ENCODE measurements around the gene DHRSX.

DNA sequence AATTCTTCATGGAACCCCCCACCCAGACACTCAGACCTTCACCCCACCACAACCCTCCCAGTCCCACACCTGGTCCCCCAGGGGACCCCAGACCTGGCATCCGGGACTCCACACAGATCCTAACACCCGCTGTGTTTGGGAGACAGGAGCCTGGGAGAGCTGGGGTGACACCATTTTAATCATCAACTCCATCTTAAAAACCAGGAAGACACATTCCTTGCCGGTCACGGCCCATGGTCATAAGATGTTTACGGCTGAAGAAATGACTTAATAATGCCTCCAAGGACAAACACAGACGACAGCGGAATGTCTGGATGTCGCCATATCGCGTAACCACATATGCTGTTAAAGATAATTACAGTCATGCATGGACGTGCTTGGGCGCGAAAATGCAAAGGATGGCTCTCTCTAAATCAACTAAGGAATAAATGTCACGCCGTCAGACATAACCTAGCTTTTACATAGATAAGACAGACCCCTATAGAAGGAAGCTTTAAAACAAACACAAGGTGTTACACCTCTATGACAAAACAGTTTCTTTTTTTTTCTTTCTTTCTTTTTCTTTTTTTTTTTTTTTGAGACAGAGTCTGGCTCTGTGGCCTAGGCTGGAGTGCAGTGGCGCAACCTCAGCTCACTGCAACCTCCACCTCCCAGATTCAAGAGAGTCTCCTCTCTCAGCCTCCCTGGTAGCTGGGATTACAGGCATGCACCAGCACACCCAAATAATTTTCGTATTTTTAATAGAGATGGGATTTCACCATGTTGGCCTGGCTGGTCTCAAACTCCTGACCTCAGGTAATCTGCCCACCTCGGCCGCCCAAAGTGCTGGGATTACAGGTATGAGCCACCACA, 2.1 kb upstream of the DHRSX start:
- TF ChIP-seq, protein P1, sequence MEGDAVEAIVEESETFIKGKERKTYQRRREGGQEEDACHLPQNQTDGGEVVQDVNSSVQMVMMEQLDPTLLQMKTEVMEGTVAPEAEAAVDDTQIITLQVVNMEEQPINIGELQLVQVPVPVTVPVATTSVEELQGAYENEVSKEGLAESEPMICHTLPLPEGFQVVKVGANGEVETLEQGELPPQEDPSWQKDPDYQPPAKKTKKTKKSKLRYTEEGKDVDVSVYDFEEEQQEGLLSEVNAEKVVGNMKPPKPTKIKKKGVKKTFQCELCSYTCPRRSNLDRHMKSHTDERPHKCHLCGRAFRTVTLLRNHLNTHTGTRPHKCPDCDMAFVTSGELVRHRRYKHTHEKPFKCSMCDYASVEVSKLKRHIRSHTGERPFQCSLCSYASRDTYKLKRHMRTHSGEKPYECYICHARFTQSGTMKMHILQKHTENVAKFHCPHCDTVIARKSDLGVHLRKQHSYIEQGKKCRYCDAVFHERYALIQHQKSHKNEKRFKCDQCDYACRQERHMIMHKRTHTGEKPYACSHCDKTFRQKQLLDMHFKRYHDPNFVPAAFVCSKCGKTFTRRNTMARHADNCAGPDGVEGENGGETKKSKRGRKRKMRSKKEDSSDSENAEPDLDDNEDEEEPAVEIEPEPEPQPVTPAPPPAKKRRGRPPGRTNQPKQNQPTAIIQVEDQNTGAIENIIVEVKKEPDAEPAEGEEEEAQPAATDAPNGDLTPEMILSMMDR (IDR thresholded peaks at IDR 0.05; ENCODE audit: poor library complexity, severe bottlenecking), result no peak
- TF ChIP-seq EP300 (conservative IDR thresholded peaks at IDR 0.05; ENCODE audit: poor library complexity, severe bottlenecking), result no peak
- TF ChIP-seq, protein P2, sequence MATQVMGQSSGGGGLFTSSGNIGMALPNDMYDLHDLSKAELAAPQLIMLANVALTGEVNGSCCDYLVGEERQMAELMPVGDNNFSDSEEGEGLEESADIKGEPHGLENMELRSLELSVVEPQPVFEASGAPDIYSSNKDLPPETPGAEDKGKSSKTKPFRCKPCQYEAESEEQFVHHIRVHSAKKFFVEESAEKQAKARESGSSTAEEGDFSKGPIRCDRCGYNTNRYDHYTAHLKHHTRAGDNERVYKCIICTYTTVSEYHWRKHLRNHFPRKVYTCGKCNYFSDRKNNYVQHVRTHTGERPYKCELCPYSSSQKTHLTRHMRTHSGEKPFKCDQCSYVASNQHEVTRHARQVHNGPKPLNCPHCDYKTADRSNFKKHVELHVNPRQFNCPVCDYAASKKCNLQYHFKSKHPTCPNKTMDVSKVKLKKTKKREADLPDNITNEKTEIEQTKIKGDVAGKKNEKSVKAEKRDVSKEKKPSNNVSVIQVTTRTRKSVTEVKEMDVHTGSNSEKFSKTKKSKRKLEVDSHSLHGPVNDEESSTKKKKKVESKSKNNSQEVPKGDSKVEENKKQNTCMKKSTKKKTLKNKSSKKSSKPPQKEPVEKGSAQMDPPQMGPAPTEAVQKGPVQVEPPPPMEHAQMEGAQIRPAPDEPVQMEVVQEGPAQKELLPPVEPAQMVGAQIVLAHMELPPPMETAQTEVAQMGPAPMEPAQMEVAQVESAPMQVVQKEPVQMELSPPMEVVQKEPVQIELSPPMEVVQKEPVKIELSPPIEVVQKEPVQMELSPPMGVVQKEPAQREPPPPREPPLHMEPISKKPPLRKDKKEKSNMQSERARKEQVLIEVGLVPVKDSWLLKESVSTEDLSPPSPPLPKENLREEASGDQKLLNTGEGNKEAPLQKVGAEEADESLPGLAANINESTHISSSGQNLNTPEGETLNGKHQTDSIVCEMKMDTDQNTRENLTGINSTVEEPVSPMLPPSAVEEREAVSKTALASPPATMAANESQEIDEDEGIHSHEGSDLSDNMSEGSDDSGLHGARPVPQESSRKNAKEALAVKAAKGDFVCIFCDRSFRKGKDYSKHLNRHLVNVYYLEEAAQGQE (IDR thresholded peaks at IDR 0.05; ENCODE audit: borderline replicate concordance), result no peak
- no peak for TF ChIP-seq RAD21 (conservative IDR thresholded peaks at IDR 0.05)
- TF ChIP-seq POLR2AphosphoS5 (IDR thresholded peaks at IDR 0.05), result peak; percentile 50
- TF ChIP-seq TAF1 (IDR thresholded peaks at IDR 0.05; ENCODE audit: low read depth), result no peak
- TF ChIP-seq EZH2 (IDR thresholded peaks at IDR 0.05; ENCODE audit: borderline replicate concordance, insufficient read depth, low read length, poor library complexity, severe bottlenecking), result no peak
- no peak for TF ChIP-seq MXI1 (conservative IDR thresholded peaks at IDR 0.05; ENCODE audit: poor library complexity, severe bottlenecking)

All from neural cell (in vitro differentiated cells).